GM18951 (cell line): Measurements from ENCODE around the gene HIP1R.
"Not testable (repeated sequence)": the region's sequence is repeated elsewhere in the genome, so short reads cannot be mapped to it uniquely, and the experiment has no call there.

Source experiments
- POLR2A ChIP-seq: IDR thresholded peaks from 4 replicates; pipeline ENCODE4 v1.6.1; 2011; ENCODE audit warnings: mild to moderate bottlenecking; ENCODE audit not compliant: insufficient read length, insufficient read depth; ENCODE audit errors: extremely low read depth
- in situ Hi-C: fragments of 300-500 bp; cut with MboI; formaldehyde crosslinking; loops from one replicate; pipeline ENCODE4 v1.12.0; 2022; ENCODE audit warnings: low sequenced_read_pairs, mixed read lengths, inconsistent platforms; ENCODE audit not compliant: unreplicated experiment

HIP1R gene

DNA sequence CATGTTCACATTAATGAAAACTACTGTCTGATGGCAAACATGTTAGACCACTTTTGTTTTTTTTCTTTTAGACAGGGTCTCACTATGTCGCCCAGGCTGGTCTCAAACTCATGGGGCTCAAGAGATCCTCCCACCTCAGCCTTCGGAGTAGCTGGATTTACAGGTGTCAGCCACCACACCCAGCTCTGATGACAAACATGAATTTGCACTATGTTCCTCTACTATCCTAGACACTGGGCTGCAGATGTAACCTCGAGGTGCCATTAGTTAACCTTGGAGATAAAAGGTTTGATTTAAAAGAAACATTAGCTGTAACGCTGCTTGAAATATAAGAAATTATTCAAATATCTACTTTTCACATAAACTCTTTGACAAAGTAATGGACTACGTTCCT is 52.6 kb downstream of the HIP1R start:
- no peak for TF ChIP-seq POLR2A
- in situ Hi-C loops = loop anchor here (10.0 kb wide), 1 partner anchor 57 kb away; no protein-coding TSS in a partner anchor

DNA sequence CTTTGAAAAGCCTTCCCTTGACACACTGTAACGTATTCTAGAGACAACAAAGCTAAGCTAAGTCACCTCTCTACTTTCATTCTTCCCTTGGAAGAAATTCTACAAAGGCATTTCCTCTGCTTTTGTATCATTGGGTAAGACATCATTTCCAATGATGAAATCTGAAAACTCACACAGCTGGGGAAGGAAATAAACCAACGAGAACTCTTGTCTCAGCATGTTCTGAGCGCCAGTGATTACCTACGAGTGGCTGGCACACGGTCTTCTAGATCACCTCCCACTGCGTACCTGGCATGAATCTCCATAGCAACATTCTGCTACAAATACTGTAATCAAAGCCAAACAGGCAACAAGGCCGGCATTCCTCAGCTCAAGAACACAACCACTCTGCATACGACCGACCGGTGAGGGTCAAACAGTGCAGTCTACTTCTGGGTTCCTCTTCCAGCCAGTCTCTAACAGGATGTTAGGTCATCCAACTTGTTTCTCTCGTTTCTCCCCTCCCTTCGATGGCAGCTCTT is 53.0 kb downstream of the HIP1R start:
- in situ Hi-C loops = loop anchor here (10.0 kb wide), 1 partner anchor 57 kb away; no protein-coding TSS in a partner anchor

DNA sequence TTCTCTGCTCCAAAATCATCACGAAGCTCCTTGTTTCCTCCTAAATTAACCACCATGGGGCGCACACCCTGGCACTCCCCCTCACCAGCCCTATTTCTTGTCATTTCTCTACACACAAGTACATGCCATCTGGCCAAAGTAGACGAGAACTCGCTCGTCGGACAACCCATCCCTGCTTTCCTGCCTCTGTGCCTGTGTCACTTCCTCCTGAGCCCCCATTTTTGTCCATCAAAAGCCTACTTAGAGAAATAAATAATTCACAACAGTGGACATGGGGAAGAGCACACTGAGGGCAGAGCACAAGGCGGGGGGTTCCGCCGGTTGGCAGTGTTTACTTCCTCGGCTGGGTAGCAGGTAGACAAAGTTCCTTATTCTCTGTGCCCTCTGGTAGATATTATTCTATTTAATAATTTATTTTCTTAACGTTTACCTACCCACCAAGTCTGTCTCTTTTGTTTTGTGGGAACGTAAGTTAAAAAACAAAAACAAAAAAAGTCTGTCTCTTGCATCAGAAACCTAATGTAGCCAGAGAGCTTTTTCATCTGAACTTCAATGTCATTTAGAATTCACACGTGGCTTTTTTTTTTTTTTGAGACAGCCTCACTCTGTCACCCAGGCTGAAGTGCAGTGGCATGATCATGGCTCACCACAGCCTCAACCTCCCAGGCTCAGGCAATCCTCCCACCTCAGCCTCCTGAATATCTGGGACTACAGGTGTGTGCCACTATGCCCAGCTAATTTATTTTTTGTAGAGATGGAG is 54.7 kb downstream of the HIP1R start:
- in situ Hi-C loops = loop anchor here (10.0 kb wide), 1 partner anchor 55 kb away; no protein-coding TSS in a partner anchor
- TF ChIP-seq POLR2A = no peak

More for the DNA sequence above, 53.0 kb downstream of the HIP1R start:
- no peak for TF ChIP-seq POLR2A

DNA sequence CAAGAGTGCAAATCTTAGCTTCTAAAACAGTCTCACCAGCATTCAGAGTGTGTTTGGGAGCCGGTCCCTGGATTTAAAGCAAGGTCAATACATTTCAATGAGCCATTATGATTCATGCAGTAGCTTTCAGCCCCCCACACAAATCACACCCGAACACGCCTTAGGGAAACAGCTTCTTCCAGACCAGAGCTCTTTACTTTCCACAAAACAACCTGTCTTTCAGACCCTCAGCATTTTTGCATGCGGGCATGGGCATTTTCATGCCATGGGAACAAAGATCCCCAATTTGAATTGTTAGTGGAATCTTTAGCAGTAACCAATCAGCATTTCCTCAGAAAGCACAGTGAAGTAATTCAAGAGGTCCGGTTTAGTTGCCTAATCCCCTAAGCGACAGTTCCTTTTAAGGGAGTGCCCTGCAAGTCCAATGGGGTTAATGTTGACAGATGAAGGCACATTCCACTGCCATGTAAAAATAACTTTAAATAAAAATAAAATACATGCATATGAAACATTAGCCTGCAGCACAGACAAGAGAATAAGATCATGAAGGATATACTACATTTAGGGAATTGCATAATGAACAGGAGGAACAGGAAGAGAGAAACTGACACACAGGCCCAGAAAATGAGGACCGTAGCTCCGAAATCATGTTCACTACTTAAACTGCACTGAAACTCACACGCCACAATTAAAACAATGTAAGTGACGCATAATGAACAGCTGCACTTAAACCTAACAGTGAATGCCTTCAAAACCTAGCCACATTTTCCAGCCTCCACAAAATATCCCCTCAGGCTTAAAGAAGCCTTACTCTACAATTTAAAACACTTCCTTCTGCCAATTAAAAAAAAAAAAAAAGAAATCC is 56.6 kb downstream of the HIP1R start:
- no peak for TF ChIP-seq POLR2A
- in situ Hi-C loops = no loop called here

DNA sequence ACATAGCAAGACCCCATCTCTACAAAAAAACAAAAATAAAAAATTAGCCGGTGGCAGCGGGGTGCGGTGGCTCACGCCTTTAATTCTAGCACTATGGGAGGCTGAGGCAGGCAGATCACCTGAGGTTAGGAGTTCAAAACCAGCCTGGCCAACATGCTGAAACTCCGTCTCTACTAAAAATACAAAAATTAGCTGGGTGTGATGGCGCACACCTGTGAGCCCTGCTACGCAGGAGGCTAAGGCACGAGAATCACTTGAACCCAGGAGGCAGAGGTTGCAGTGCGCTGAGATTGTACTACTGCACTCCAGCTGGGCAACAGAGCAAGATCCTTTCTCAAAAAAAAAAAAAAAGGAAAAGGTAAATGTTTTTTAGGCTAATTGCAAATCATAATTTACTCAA is 57.5 kb downstream of the HIP1R start:
- in situ Hi-C loops = not testable (repeated sequence)

DNA sequence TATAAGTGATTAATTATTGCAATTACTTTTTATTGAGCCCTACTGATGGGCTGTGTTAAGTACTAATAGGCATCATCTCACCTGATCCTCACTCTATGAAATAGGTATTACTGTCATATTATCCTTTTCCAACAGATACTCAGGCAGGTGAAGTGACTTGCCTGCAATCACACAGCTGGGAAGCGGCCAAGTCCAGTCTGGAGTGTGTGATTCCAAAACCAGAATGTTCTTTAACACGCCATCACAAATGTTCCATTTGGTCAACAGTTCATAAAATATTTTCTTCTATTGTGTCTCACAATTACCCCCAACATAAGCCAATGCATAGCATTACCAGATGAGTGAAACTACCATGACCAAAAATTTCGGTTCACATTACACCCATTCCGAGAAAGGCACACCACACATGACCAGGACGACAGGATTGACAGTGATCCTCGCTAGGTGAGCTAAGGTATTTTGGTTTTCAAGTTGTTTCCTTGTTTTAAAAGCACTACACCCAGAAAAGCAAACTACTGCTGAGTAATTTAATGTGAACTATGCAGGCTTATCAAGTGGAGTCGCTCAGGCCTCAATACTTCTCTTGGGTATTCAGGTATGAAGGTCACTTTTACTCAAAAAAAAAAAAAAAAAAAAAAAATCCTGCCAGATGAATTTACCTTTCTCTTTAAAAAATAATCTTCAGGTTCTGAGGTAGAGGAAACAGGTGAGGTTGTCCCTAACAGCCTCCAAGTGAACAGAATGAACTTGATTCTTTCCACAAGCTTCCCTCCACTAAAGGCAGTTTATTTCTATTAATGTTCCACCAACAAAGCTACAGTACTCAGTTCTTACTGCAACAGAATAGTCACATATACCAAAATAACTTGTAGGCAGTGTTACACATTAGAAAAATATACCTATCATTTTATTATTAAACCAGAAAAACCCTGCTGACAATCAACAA is 58.2 kb downstream of the HIP1R start:
- in situ Hi-C loops = no loop called here
- no peak for TF ChIP-seq POLR2A

DNA sequence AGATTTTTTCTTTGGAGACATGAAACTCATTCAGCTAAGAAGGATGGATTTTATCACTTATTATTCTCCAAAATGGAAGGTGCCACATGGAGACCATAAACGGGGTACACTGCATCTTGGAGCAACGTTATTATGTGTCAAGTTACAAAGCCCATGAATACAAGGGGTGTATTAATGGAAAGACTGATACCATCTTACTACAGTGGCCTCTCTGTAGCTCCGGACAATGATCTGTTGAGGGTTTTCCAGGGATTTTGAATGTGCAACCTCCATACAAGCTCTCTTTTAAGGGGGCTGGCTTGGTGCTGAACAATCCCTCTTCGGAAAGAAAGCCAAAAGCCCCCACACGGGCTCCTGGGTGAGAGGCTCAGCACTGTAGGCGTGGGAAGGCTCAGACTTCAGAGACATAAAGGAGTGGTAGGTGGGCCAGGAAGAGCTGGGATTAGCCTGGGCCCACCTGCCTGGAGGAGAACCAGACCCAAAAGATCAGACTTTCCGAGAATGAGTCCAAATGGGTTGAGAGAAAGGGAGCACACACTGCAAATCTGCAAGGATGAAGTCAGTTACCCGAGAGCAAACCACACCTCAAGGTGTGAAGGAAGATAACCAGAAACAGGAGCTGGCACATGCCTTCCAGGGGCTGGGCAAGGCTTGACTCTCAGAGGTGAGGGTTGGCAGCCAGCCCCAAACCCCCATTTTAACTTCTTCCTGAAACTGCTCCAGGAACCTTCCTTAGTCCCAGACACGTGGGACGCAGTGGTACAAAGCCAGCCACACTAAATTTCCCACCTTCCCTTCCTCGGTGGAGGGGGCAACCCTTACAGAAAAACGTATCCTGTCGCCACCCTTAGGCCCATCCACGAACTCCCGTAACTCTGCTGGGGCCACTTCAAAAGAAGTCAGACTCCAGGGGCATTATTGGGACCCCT is 59.2 kb downstream of the HIP1R start:
- in situ Hi-C loops = no loop called here
- no peak for TF ChIP-seq POLR2A

DNA sequence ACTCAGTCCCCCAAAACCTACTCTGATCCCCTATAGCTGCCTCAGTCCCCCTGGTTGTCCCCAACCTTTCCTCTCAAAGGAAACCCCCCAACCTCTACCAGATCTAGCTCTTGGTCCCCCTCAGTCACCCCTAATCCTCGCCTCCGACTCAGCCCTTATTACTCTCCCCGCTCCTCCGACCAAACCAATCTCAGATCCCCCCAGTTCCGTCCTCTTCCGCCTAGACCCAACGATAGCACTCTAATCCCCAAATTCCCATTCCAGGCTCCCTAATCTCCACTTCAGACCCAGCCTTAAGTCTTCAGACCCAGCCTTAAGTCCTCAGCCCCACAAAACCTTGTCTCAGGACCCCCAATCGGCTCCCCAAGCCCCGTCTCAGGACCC is 60.1 kb downstream of the HIP1R start:
- in situ Hi-C loops = no loop called here
- no peak for TF ChIP-seq POLR2A

DNA sequence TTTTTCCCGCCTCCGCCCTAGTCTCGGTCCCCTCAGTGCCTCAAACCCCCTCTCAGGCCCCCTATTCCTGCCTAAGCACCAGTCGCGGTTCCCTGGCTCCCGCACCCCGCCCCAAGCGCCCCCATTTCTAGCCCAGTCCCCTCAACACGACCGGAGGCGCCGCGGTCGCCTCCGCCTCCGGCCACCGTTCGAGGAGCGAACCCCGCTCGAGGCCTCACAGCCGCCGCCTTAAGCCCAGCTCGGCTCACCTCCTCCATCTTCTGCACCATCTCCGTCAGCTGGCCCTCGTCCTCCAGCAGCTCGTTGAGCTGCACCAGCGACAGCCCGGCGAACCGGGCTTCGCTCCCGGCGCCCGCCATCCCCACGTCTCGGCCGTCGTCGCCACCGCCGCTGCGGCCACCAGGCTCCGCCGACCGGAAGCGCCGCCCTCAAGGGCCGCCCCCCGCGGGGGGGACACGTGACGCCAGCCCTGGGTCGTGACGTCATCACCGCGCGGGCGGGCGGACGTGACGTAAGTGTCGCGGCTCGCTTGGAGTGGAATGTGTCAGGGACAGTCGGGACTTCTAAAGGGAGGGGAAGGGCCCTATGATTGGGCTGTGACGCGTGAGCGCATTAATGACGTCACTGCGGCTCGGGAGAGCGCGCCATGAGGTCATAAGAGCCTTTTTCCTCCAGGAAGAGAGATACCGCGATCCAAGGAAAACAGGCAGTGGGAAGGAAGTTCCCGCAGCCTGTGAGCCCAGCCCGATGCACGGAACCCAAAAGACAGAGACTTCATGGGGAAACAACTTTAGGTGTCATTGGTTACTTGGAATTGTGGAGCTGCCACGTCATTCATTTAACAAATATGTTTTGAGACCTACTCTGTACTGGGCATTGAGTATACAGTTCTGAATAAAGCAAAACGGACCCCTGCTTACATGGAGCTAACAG is 60.7 kb downstream of the HIP1R start, which contains the start of gene VPS37B:
TSS of gene VPS37B (minus strand) at position 421 of the 933 bp plus-strand sequence. CDS start at position 359, 62 bp downstream.
- in situ Hi-C loops = no loop called here
- TF ChIP-seq POLR2A = peak; percentile 74

DNA sequence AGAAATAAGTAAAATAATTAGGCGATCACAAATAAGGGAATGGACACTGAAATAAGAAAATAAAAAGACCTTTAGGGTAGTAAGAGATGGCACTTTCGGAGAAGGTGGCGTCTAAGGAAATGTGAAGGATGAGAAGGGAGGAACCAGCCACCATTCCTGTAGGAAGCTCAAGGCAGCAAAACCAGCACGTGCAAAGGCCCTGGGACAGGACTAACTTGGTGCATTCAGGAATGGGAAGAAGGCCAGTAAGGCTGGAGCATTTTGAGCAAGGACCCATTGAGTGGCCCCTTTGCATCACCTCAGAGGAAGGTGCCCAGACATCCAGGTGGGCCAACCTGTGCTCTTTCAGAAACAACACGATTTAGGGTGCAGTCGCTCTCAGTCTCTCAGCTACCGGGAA is 61.4 kb downstream of the HIP1R start:
- in situ Hi-C loops = no loop called here
- no peak for TF ChIP-seq POLR2A

DNA sequence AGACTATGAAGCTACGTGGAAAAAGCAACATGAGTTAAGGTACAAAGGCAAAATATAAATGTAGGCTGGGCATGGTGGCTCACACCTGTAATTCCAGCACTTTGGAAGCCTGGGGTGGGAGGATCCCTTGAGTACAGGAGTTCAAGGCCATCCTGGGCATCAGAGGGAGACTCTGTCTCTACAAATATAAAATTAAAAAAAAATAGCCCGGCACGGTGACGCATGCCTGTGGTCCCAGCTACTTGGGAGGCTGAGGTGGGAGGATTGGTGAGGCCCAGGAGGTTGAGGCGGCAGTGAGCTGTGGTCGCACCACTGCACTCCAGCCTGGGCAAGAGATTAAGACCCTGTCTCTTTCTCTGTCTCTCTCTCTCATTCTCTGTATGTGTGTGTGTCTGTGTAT is 64.6 kb downstream of the HIP1R start:
- in situ Hi-C loops = no loop called here
- no peak for TF ChIP-seq POLR2A
